Stimulated activated CD4-positive, alpha-beta T cell treated with anti-CD3 and anti-CD28 coated beads, Interleukin-12 subunit alpha, Interleukin-12 subunit beta, amount 100 ng/mL, for 4 hours (primary cell): ENCODE results near the gene CYP17A1.
"Not testable (repeated sequence)": the region's sequence is repeated elsewhere in the genome, so short reads cannot be mapped to it uniquely, and the experiment has no call there.

ENCODE experiments used
- DNase-seq: peaks from one replicate; pipeline ENCODE4 v3.0.0-alpha.2; 2020

CYP17A1 gene

GRCh38 chr10:102837230-102837721 is at the start of gene CYP17A1:
CYP17A1 (minus strand) TSS chr10:102837413; CDS start chr10:102837361, 52 bp downstream.
- no peak for DNase-seq

- DNase-seq, result no peak
Observed at GRCh38 chr10:102880256-102880655, 43.0 kb upstream of the CYP17A1 start.

GRCh38 chr10:102878629-102879028 is 41.4 kb upstream of the CYP17A1 start:
- DNase-seq, result no peak

GRCh38 chr10:102876747-102877153 is 39.5 kb upstream of the CYP17A1 start:
- DNase-seq, result no peak

GRCh38 chr10:102872163-102872562 is 35.0 kb upstream of the CYP17A1 start:
- DNase-seq, result no peak

GRCh38 chr10:102870221-102870620 is 33.0 kb upstream of the CYP17A1 start:
- no peak for DNase-seq

GRCh38 chr10:102869258-102870198 is 32.3 kb upstream of the CYP17A1 start, which contains the start of gene AS3MT:
AS3MT (plus strand) TSS chr10:102869470; CDS start chr10:102869593, 123 bp downstream.
- DNase-seq, result peak; percentile 6

- no peak for DNase-seq
Observed at GRCh38 chr10:102868911-102869257, 31.7 kb upstream of the CYP17A1 start.

- no peak for DNase-seq
Observed at GRCh38 chr10:102865620-102866019, 28.4 kb upstream of the CYP17A1 start.

GRCh38 chr10:102863660-102864059 is 26.4 kb upstream of the CYP17A1 start:
- DNase-seq, result no peak

- no peak for DNase-seq
Observed at GRCh38 chr10:102859911-102860310, 22.7 kb upstream of the CYP17A1 start.

- DNase-seq, result no peak
Observed at GRCh38 chr10:102856758-102857424, 19.7 kb upstream of the CYP17A1 start.

GRCh38 chr10:102855731-102856436 is 18.7 kb upstream of the CYP17A1 start:
- DNase-seq, result not testable (repeated sequence)

GRCh38 chr10:102853237-102853636 is 16.0 kb upstream of the CYP17A1 start:
- DNase-seq, result not testable (repeated sequence)

GRCh38 chr10:102850025-102850518 is 12.9 kb upstream of the CYP17A1 start:
- no peak for DNase-seq

- no peak for DNase-seq
Observed at GRCh38 chr10:102845352-102845902, 8.2 kb upstream of the CYP17A1 start.

- DNase-seq, result not testable (repeated sequence)
Observed at GRCh38 chr10:102844190-102844776, 7.1 kb upstream of the CYP17A1 start.

- DNase-seq, result not testable (repeated sequence)
Observed at GRCh38 chr10:102843139-102843538, 5.9 kb upstream of the CYP17A1 start.

GRCh38 chr10:102841827-102842345 is 4.7 kb upstream of the CYP17A1 start:
- DNase-seq, result no peak

GRCh38 chr10:102838276-102838927 is 1.2 kb upstream of the CYP17A1 start:
- not testable (repeated sequence) for DNase-seq

GRCh38 chr10:102835007-102835482 is 2.2 kb downstream of the CYP17A1 start:
- DNase-seq, result peak; percentile 65
